Lower leg skin (tissue), 4 donors: ENCODE results near the gene ZNF280D. TPM values are rescaled to one million over a fixed set of nuclear protein-coding genes. Genes with fewer than 3 reads are reported as not detected.
"Not testable (repeated sequence)": the region's sequence is repeated elsewhere in the genome, so short reads cannot be mapped to it uniquely, and the experiment has no call there.

Experiments
- DNase-seq, 2 donors: peaks; one replicate each; pipeline ENCODE4 v3.0.0-alpha.2; 2019; ENCODE audit warnings: low spot score in 2 of 2
- H3K4me3 ChIP-seq: fragments of 200-600 bp; sonication (generic); 2 replicates; pipeline ENCODE4 v1.5.1; 2017; ENCODE audit warnings: mild to moderate bottlenecking, low read depth; ENCODE audit not compliant: poor library complexity, severe bottlenecking
- CTCF ChIP-seq, 3 donors: fragments of 450-650 bp; IDR thresholded peaks; one replicate each; pipeline ENCODE4 v1.5.1; 2016; ENCODE audit warnings: antibody characterized with exemption in 3 of 3, mild to moderate bottlenecking in 3 of 3, moderate library complexity in 2 of 3
- POLR2A ChIP-seq, 2 donors: fragments of 450-650 bp; IDR thresholded peaks; one replicate each; pipeline ENCODE4 v1.6.1; 2016 to 2017; ENCODE audit warnings: antibody characterized with exemption in 2 of 2, mild to moderate bottlenecking in 1 of 2, moderate library complexity in 1 of 2
- WGBS, 2 donors: methylation state at CpG; one replicate each; pipeline ENCODE4 v1.1.5; 2018; 5-methylcytosine and 5-hydroxymethylcytosine counted together
- intact Hi-C: fragments of 100-400 bp; cut with DNase I; formaldehyde crosslinking; loops from one replicate; pipeline ENCODE4 v1.15.0; 2023; ENCODE audit warnings: low total_unique reads
- total RNA-seq, 4 donors: library from RNA; depleted of rRNA; stranded (reverse); fragments of >200 nt; gene quantifications; one replicate each; pipeline ENCODE4 v1.1.0, GENCODE V29; 2016

The ZNF280D gene
- total RNA-seq, 4 donors from 2014 or later, result 22.8 to 30.8 (median 25.9) TPM

- no peak for DNase-seq
- WGBS, 2 donors, result 82 to 91% methylated on average over 3 of the region's 3 CpGs
- intact Hi-C loops, result no loop called here
- no peak overlapping the region for H3K4me3 ChIP-seq
- TF ChIP-seq POLR2A (IDR thresholded peaks at IDR 0.05) (no peak), CTCF (IDR thresholded peaks at IDR 0.05) (no peak)
Measured at GRCh38 chr15:56719774-56720555, 13.3 kb downstream of the ZNF280D start.

DNA sequence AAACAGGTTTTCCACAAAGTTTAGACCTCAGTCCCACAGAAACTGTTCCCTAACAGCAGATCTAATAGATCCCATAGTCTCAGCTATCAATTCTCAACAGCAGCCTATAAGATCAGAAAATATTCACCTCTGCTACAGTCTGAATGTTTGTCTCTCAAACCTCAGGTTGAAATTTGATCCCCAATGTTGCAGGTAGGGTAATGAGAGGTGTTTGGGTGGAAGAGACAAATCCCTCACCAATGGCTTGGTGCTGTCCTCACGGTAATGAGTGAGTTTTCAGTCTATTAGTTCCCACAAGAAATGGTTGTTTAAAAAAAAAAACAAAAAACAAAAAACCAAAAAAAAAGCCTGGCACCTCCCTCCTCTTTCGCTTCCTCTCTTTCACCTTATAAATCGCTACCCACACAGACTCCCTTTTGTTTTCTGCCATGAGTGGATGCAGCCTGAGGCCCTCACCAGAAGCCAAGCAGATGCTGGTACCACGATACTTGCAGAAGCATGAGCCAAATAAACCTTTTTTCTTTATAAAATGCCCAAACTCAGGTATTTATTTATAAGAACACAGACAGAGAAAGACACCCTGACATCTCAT is 14.2 kb downstream of the ZNF280D start:
- DNase-seq, result no peak
- intact Hi-C loops, result no loop called here
- WGBS, 2 donors, result 86 to 95% methylated on average over 4 of the region's 4 CpGs
- TF ChIP-seq POLR2A (IDR thresholded peaks at IDR 0.05), result no peak
- no peak for TF ChIP-seq CTCF (IDR thresholded peaks at IDR 0.05)
- no peak overlapping the region for H3K4me3 ChIP-seq

- H3K4me3 ChIP-seq, result no peak overlapping the region
- no peak for DNase-seq
- 66 to 80% methylated on average over 1 of the region's 1 CpG for WGBS, 2 donors
- intact Hi-C loops, result no loop called here
- no peak for TF ChIP-seq CTCF (IDR thresholded peaks at IDR 0.05)
- no peak for TF ChIP-seq POLR2A (IDR thresholded peaks at IDR 0.05)
Measured at GRCh38 chr15:56718560-56718959, 14.7 kb downstream of the ZNF280D start.

DNA sequence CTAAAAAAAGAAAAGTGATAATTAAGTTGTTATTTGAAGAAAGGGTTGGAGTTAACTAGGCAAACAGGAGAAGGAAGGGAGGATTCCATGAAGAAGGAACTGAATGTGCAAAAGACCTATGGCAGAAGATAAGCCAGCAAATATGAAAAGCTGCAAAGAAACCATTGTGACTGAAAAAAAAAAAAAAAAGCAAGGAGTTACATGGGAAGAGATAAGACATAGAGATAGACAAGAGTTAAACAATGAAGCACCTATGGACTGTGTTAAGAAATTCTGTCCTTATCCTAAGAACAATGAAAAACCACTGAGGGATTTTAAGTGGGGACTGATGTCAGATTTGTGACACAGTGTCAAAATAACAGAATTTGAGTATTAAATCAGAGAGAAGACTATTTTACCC is 17.0 kb downstream of the ZNF280D start:
- DNase-seq, result no peak
- H3K4me3 ChIP-seq, result no peak overlapping the region
- TF ChIP-seq CTCF (IDR thresholded peaks at IDR 0.05), result no peak
- TF ChIP-seq POLR2A (IDR thresholded peaks at IDR 0.05), result no peak
- intact Hi-C loops, result no loop called here

- no peak overlapping the region for H3K4me3 ChIP-seq
- no peak for DNase-seq
- no peak for TF ChIP-seq POLR2A (IDR thresholded peaks at IDR 0.05)
- TF ChIP-seq CTCF (IDR thresholded peaks at IDR 0.05), result no peak
- intact Hi-C loops, result no loop called here
Measured at GRCh38 chr15:56715220-56715619, 18.1 kb downstream of the ZNF280D start.

GRCh38 chr15:56709502-56709901 is 23.8 kb downstream of the ZNF280D start:
- H3K4me3 ChIP-seq, intact Hi-C loops, DNase-seq: not testable (repeated sequence)
- 95 to 98% methylated on average over 5 of the region's 5 CpGs for WGBS, 2 donors
